Endometrial microvascular endothelial cells (primary cell): ENCODE results near the gene RPP40. TPM values are rescaled to one million over a fixed set of nuclear protein-coding genes. Genes with fewer than 3 reads are reported as not detected.
"Not testable (repeated sequence)": the region's sequence is repeated elsewhere in the genome, so short reads cannot be mapped to it uniquely, and the experiment has no call there.

Experiments used
- in situ Hi-C: cut with HindIII; loops from 2 replicates; pipeline ENCODE4 v1.10.0; 2017; ENCODE audit warnings: low sequenced_read_pairs, low pct_unique_long_range_greater_than_20kb; ENCODE audit errors: inconsistent ontology term
- total RNA-seq: library from RNA; depleted of rRNA; stranded (reverse); fragments of >200 nt; gene quantifications from one replicate; pipeline ENCODE4 v1.2.3, GENCODE V29; 2015; ENCODE audit errors: inconsistent ontology term

The RPP40 gene, protein sequence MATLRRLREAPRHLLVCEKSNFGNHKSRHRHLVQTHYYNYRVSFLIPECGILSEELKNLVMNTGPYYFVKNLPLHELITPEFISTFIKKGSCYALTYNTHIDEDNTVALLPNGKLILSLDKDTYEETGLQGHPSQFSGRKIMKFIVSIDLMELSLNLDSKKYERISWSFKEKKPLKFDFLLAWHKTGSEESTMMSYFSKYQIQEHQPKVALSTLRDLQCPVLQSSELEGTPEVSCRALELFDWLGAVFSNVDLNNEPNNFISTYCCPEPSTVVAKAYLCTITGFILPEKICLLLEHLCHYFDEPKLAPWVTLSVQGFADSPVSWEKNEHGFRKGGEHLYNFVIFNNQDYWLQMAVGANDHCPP
- 43.9 TPM for total RNA-seq

DNA sequence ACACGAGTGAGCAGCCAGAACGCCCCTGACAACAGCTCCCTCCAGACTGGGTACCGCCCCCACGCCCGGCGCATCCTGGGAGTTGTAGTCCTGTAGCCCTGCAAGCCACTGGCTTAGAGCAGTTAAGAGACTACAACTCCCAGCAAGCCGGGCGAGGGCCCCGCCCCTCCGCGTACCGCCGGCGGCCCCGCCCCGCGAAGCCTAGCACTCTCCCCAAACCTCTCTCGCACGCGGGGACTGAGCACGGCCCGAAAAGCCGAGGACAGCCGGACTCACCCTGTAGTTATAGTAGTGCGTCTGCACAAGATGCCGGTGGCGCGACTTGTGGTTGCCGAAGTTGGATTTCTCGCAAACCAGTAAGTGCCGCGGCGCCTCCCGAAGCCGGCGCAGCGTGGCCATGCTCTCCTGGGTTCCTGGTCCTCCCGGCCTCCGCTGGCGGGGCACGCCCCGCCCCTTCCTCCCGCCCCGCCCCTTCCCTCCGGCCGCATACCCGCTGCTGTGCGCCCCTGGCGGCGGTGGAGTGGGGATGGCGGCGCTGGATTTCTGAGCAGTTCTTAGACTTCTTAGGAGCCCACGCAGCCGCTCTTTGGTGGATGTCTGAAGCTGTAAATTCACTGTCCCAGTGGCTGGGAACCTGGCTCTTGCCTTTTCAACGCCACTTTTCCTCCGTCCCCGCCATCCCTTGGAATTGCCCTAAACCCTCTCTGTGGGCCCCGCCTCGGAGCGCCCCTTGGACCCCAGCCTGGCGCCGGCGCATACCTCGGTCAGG is at the start of gene RPP40:
Gene RPP40 (minus strand): TSS at position 434 of the 769 bp plus-strand sequence. CDS start 35 bp downstream, at position 399.
- in situ Hi-C loops = no loop called here

DNA sequence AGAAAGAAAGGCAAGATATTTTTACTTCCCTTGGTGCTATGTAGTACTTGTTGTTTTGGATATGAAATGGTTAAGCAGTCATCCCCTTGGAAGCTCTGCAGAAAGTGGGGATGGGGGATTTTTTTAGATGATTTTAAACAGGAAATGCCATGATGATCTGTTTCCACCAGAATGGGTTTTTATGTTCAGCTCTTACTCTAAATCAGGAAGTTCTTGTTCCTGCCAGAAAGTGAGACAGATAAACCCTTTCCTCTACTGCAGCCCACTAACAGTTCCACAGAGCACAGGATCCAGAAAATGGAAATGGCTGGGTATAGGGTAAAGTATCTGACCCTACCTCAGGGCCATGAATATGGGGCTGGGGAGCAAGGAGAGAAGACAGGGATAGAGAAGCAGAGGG is 49.2 kb upstream of the RPP40 start:
- in situ Hi-C loops = no loop called here

DNA sequence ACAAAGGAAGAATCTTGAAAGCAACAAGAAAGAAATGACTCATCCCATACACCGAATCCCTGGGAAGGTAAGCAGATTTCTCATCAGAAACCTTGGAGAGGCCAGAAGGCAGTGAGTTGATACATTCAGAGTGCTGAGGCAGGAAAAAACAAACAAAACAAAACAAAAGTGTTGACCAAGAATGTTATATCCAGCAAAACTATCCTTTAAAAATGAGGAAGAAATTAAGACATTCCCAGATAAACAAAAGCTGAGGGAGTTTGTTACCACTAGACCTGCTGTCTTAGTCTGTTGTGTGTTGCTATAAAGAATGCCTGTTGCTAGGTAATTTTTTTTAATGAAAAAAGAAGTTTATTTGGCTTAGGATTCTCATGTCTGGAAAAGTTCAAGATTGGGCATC is 47.6 kb upstream of the RPP40 start:
- in situ Hi-C loops = no loop called here

DNA sequence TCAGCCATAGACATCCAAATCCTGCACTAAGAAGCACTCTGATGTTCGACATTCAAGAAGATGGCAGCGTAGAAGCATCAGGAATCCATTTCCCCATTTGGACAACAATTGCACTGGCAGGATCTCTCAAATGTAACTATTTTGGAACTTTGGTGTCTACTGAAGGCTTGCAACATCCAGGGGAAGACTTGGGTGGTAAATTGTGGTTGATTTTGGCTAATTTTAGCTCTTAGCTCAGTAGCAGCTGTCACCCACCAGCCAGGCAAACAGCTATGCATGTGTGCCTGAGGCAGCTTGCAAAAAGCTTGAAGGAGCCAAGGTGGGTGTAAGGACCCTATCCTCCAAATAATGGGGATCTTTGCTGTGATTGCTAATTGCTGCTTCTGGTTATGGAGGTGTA is 46.2 kb upstream of the RPP40 start:
- in situ Hi-C loops = no loop called here

DNA sequence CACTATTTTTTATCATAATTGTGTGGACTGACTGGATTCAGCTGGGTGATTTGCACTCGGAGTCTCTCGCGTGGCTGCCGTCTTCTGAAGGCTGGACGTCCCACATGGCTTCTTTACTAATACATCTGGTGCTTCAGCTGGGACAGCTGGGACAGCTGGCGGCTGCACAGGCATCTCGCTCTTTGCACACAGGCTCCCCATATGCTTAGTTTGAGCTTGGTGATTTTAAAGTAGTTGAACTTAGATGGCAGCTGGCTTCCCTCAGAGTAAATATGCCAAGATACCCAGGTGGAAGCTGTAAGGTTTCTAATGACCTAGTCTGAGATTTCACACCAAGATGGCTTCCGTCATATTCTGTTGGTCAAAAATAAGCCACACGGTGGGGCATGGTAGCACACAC is 42.6 kb upstream of the RPP40 start:
- in situ Hi-C loops = no loop called here

DNA sequence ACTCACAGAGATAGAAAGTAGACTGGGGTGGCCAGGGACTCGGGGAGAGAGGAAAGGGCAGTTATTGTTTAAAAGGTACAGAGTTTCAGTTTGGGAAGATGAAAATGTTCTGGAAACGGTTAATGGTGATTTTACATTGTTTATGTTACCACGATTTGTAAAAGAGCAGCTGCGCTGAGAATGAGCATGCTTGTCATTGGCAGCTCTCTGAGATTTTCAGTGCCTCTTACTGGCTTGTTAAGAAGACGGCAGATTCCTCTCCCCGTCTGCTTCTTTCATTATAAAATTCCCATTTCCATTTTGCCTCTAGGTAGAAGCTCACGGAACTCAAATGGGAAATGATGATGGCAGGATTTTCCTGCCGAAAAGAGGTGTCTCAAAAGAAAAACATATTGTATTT is 41.6 kb upstream of the RPP40 start:
- in situ Hi-C loops = no loop called here

DNA sequence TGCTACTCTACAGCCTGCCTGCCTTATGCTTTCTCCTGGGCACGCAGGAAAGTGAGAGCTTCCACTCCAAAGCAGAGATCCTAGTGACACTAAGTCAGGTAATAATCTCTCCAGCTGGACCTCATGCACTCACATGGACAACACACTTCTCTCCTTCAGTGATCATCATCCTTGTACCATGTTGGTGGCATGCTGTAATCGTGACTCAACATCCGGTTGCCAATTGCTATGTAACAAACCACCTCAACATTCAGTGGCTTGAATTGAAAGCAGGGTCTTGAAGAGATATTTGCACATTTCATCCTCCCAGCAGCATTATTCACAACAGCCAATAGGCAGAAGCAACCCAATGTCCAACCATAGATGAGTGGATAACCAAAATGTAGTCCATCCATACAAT is 41.0 kb upstream of the RPP40 start:
- in situ Hi-C loops = no loop called here

DNA sequence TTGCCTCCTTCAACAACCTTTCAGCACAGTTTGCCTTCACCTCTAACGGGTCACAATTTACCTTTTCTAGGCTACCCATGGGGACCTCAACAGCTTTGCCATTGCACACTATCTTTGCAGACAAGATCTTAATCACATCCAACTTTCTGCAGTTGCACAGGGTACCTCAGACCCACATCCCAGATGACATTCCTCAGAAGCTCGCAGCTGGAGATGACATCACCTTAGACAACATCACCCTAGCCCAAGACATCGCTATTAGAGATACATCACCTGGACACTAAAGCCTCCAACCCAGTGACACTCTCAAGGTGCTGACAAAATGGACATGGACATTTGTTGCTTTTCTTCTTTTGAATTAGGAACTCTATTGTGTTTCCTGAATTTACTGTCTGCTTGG is 38.6 kb upstream of the RPP40 start:
- in situ Hi-C loops = no loop called here

DNA sequence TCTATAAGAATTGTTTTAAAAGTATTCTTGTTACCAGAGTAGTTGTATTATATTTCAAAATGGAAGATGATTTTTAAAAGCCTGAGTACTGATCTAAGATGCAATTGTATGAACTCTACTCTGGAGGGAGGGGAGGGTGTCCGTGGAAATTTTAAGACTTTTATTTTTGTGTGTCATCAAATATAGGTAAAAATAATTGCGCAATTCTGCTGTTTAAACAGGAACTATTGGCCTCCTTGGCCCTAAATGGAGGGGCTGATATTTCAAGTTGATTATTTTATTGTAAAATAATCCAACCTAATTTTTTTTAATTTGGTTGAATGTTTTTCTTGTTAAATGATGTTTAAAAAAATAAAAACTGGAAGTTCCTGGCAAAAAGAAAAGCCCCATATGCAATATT is 38.1 kb upstream of the RPP40 start:
- in situ Hi-C loops = no loop called here

DNA sequence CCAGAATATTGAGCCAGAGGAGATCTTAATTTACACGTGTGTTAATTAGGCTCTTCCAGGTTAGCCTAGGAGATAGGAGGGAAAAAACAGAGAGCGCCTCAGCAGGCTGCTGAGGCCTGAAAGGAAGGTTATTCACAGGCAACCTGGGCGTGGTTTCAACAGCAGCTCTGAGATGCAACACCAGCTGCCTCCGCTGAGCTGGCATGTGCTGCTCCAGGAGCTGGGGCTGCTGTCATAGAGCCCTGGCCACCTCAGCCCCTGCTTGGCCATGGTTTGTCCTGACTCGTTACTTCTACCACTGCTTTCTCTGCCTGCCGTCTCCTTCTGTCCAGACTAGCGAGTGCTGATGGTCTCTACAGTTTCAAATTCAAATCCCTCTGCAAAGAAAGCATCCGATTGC is 32.4 kb upstream of the RPP40 start:
- in situ Hi-C loops = no loop called here

DNA sequence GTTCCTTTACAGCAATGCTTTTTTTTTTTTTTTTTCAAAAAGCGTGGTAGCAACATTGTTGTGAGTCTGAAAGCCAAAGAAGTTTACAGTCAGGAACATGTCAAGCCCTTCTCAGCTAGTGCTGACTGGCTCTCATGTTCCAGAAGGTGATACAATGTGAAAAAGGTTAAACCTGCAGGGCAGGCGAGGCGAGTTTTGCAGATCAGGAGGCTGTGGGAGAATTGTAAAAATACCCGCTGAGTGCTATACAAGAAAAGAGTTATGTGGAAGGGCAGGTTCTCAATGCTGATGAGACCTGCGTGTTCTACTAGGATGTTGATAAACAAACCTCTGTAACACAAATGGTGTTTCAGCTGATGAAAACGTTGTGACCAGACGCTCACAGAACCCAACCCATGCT is 30.9 kb upstream of the RPP40 start:
- in situ Hi-C loops = no loop called here

DNA sequence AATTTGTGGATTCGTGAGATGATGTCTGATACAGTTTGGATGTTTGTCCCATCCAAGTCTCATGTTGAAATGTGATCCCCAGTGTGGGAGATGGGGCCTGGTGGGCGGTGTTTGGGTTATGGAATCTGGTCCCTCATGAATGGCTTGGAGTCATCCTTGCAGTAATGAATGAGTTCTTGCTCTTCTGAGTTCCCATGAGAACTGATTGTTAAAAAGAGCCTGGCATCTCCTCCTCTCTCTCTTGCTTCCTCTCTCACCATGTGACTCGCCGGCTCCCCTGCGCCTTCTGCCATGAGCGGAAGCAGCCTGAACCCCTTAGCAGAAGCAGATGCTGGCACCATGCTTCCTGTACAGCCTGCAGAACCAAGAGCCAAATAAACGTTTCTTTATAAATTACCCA is 30.5 kb upstream of the RPP40 start:
- in situ Hi-C loops = no loop called here

DNA sequence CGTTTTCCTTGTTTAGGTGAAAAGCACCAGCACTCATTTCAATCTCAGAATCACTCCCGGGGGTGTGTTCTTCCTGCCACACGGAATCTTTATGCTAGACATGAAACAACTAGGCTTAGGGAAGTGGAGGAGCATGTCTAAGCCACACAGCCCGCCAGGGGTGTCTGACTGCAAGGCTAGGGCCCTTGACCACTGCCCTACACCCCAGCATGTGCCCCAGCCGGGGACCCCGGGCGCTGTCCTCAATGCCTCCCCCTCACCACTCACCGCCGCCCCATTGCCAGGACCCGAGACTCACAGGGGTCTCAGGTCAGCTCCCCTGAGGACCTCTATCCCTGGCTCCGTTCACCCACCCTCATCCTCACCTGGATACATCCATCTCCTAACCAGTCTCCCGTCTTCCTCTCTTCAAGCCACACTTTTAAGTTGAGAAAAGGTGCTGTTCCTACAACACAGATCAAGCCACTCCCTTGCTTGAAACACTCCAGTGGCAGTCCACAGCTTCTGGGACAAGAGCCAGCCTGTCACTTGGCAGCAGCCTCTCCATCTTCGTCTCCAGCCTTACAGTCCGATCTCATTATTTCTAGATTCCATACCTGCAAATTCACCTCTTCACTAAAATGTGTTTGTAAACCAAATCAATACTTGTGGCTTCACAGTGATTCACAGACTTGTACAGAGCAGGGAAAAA is 29.5 kb upstream of the RPP40 start:
- in situ Hi-C loops = not testable (repeated sequence)

DNA sequence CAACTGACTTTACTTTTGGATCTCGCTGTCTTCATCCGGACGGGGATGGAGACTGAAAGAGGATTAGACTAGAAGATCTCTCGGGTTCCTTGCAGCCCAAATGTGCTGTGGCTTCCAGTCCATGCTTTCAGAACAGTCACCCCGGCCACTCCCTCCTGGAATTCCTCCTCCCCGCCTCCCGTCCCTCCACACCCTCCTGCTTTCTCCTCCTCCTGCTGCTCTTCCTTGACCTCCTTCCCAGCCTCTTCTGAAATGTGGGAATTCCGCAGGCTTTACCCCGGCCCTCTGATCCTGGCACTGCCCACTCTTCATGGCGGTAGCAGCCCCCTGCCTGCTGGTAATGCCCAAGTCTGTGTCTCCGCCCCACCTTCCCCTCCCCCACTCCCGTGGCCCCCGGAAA is 28.9 kb upstream of the RPP40 start:
- in situ Hi-C loops = not testable (repeated sequence)

DNA sequence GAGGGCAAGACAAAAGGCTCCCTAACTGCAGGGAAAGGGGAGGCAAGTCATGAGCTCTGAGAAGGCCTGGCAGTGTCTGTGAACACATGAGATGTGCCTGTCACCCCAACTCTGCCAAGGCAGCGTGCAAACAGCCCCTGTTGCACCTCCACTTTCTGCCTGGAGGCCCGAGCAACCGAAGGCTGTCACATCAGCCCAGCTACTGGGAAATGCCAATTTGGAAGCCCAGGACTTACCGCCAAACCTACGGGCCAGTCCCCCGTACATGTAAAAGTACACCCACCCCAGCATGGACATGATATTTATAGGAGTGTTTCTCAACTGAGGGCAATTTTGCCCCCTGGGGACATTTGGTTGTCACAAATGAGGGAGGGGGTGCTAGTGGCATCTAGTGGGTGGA is 27.3 kb upstream of the RPP40 start:
- in situ Hi-C loops = no loop called here

DNA sequence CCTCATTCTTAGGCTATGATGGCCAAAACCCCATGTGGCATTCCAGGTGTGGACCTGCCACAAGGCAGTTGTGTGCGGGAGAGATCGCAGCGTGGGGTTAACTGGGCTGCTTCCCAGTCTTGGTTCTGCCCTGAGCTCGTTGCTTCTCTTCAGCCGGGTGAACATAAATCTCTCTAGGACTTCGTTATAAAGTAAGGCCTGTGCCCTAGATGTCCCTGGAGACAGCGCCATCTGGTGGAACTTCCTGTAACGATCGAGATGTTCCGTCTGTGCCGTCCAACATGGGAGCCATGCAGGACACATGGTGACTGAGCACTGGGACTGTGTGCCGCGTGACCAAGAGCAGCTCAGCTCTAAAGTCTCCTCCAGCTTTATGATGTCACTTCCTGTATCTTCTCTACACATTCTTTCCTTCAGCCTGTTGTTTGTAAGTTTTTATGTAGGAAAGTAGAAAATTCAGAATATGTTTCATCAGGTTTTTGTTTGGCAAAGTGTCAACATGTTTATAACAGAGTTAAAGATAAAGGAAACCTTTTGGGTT is 26.8 kb upstream of the RPP40 start:
- in situ Hi-C loops = no loop called here

DNA sequence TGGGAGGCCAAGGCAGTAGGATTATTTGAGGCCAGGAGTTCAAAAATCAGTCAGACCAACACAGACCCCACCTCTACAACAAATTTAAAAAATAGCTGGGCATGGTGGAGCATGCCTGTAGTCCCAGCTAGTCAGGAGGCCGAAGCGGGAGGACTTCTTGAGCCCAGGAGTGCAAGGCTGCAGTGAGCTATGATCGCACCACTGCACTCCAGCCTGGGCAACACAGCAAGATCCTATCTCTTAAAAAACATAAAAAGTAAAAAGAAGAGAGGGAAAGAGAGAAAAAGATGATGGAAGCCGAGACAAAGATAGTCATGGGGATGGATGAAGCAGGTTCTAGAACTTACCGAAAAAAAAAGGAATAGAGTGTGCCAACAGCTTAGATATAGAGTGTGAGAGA is 25.8 kb upstream of the RPP40 start:
- in situ Hi-C loops = no loop called here

DNA sequence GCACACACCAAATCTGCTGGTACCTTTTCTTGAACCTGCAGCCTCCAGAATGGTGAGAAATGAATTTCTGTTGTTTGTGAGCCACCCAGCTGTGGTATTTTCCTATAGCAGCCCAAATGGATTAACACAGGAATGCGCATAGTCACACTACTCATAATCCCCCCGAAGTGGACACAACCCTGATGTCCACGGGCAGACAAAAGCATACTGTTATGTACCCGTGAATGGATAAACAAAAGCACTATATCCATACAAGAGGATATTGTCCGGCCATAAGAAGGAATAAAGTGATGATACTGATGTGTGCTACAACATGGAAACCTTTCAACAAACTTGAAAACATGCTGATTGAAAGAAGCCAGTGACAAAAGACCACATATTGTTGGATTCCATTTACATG is 25.1 kb upstream of the RPP40 start:
- in situ Hi-C loops = no loop called here

DNA sequence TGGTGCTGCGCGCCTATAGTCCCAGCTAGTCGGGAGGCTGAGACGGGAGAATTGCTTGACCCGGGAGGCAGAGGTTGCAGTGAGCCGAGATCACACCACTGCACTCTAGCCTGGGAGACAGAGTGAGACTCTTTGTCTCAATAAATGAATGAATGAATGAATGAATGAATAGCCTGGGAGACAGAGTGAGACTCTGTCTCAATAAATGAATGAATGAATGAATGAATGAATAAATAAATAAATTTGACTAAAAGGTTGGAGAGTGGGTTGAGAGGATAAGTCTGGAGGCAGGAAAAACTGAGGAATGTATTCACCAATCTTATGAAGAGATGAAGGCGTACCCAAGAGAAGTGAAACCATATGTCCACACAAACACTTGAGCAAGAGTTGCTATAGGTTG is 24.5 kb upstream of the RPP40 start:
- in situ Hi-C loops = no loop called here
